Panc1 (cell line): ENCODE data around the gene RNU1-2.

Source experiments
- POLR2AphosphoS5 ChIP-seq: IDR thresholded peaks from 2 replicates; pipeline ENCODE4 v1.6.1; 2012; ENCODE audit warnings: mild to moderate bottlenecking, low read depth, low read length, moderate library complexity
- TCF7L2 ChIP-seq: IDR thresholded peaks from 2 replicates; pipeline ENCODE4 v1.6.1; 2011; ENCODE audit warnings: mild to moderate bottlenecking, low read depth, low read length, inconsistent platforms
- TF ChIP-seq, protein P1 (sequence below): fragments of 450-650 bp; IDR thresholded peaks from 2 replicates; pipeline ENCODE4 v1.5.1; 2017; ENCODE audit warnings: mild to moderate bottlenecking
- TF ChIP-seq, protein P2 (sequence below), 2 experiments: IDR thresholded peaks; 2 replicates each; pipeline ENCODE4 v1.6.1; 2011 to 2012; ENCODE audit warnings: low read depth in 2 of 2, control low read depth in 1 of 2, low read length in 1 of 2, mild to moderate bottlenecking in 1 of 2, moderate library complexity in 1 of 2; ENCODE audit not compliant: insufficient read depth in 1 of 2

DNA sequence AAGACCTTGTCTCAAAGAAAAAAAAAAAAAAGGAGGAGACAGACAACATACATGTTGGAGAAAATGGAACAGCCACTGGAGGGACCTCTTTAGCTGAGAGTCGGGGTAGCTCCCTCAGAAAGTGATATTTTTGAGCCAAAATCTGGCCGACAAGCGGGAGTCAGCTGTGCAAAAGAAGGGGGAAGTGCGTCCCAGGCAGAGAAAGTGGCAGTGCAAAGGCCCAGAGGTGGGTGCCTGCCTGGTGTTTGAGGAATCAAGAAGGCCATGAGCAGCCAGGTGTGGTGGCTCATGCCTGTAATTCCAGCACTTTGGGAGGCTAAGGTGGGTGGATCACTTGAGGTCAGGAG is 19.8 kb downstream of the RNU1-2 start:
- TF ChIP-seq, protein P1, sequence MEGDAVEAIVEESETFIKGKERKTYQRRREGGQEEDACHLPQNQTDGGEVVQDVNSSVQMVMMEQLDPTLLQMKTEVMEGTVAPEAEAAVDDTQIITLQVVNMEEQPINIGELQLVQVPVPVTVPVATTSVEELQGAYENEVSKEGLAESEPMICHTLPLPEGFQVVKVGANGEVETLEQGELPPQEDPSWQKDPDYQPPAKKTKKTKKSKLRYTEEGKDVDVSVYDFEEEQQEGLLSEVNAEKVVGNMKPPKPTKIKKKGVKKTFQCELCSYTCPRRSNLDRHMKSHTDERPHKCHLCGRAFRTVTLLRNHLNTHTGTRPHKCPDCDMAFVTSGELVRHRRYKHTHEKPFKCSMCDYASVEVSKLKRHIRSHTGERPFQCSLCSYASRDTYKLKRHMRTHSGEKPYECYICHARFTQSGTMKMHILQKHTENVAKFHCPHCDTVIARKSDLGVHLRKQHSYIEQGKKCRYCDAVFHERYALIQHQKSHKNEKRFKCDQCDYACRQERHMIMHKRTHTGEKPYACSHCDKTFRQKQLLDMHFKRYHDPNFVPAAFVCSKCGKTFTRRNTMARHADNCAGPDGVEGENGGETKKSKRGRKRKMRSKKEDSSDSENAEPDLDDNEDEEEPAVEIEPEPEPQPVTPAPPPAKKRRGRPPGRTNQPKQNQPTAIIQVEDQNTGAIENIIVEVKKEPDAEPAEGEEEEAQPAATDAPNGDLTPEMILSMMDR: no peak
- TF ChIP-seq POLR2AphosphoS5: no peak
- TF ChIP-seq, protein P2, sequence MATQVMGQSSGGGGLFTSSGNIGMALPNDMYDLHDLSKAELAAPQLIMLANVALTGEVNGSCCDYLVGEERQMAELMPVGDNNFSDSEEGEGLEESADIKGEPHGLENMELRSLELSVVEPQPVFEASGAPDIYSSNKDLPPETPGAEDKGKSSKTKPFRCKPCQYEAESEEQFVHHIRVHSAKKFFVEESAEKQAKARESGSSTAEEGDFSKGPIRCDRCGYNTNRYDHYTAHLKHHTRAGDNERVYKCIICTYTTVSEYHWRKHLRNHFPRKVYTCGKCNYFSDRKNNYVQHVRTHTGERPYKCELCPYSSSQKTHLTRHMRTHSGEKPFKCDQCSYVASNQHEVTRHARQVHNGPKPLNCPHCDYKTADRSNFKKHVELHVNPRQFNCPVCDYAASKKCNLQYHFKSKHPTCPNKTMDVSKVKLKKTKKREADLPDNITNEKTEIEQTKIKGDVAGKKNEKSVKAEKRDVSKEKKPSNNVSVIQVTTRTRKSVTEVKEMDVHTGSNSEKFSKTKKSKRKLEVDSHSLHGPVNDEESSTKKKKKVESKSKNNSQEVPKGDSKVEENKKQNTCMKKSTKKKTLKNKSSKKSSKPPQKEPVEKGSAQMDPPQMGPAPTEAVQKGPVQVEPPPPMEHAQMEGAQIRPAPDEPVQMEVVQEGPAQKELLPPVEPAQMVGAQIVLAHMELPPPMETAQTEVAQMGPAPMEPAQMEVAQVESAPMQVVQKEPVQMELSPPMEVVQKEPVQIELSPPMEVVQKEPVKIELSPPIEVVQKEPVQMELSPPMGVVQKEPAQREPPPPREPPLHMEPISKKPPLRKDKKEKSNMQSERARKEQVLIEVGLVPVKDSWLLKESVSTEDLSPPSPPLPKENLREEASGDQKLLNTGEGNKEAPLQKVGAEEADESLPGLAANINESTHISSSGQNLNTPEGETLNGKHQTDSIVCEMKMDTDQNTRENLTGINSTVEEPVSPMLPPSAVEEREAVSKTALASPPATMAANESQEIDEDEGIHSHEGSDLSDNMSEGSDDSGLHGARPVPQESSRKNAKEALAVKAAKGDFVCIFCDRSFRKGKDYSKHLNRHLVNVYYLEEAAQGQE (IDR thresholded peaks at IDR 0.05; ENCODE audit: insufficient read depth in 1 of 2, low read depth in 2 of 2, low read length in 1 of 2): no peak
- no peak for TF ChIP-seq TCF7L2
